Transverse colon (tissue), 4 donors: Measurements from ENCODE around the gene SNN.

Experiments used
- POLR2A ChIP-seq: fragments of 450-650 bp; IDR thresholded peaks from one replicate; pipeline ENCODE4 v1.6.1; 2016; ENCODE audit warnings: antibody characterized with exemption, mild to moderate bottlenecking, moderate library complexity
- POLR2AphosphoS5 ChIP-seq, 3 donors: sonication (generic); formaldehyde crosslinking; IDR thresholded peaks; one replicate each; pipeline ENCODE4 v1.6.1; 2016; ENCODE audit warnings: antibody characterized with exemption in 3 of 3
- TF ChIP-seq, protein P1 (sequence below), 5 experiments: fragments of 200-600 bp in 3 of 5; fragments of 450-650 bp in 2 of 5; sonication (generic) in 3 of 5; IDR thresholded peaks; 1 replicate in 2 of 5; 2 replicates in 3 of 5; pipeline ENCODE4 v1.5.1; 2016 to 2017; ENCODE audit warnings: antibody characterized with exemption in 5 of 5, inconsistent platforms in 3 of 5, mild to moderate bottlenecking in 2 of 5, moderate library complexity in 1 of 5

DNA sequence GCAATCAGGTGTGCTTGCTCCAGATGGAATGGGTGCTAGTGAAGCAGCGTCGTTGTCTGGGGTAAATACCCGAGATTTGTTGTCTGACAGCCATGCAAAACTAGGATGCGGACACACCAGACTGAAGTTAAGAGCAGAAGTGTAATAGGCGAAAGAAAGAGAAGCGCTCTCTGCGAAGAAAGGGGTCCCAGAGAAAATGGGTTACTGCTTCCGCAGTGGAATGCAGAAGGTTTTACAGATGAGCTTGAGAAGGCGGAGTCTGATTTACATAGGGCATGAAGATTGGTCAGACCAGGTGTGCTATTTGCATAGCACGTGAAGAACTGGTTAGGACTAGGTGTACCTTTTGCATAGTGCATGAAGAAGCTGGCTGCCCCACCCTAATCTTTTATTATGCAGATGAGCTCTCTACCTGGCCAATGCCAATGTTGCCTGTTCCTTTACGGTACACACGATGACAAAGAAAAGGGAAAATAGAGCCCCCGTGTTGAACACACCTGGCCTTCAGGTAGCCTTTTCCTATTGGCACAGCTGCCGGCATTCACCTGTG, 32.0 kb upstream of the SNN start:
- TF ChIP-seq, protein P1, sequence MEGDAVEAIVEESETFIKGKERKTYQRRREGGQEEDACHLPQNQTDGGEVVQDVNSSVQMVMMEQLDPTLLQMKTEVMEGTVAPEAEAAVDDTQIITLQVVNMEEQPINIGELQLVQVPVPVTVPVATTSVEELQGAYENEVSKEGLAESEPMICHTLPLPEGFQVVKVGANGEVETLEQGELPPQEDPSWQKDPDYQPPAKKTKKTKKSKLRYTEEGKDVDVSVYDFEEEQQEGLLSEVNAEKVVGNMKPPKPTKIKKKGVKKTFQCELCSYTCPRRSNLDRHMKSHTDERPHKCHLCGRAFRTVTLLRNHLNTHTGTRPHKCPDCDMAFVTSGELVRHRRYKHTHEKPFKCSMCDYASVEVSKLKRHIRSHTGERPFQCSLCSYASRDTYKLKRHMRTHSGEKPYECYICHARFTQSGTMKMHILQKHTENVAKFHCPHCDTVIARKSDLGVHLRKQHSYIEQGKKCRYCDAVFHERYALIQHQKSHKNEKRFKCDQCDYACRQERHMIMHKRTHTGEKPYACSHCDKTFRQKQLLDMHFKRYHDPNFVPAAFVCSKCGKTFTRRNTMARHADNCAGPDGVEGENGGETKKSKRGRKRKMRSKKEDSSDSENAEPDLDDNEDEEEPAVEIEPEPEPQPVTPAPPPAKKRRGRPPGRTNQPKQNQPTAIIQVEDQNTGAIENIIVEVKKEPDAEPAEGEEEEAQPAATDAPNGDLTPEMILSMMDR (IDR thresholded peaks at IDR 0.05), result no peak
- peak; percentile 87 to 96 (median 93) for TF ChIP-seq POLR2AphosphoS5 (IDR thresholded peaks at IDR 0.05)
- peak; percentile 94 for TF ChIP-seq POLR2A
